ENCODE results near the gene MACF1.

- TF ChIP-seq EZH2 (IDR thresholded peaks at IDR 0.05; ENCODE audit: low read length, unreplicated experiment) = no peak
- no peak for TF ChIP-seq CTCF (conservative IDR thresholded peaks at IDR 0.05; ENCODE audit: low read depth, low read length)
- no peak for TF ChIP-seq EZH2phosphoT487 (IDR thresholded peaks at IDR 0.05; ENCODE audit: borderline replicate concordance, low read length)
Observed at GRCh38 chr1:39214021-39214713, 9.7 kb downstream of the MACF1 start.

Data from PC-3 (cell line).